ENCODE results near the gene FDX2. TPM values are rescaled to one million over a fixed set of nuclear protein-coding genes. Genes with fewer than 3 reads are reported as not detected.

FDX2 gene
- total RNA-seq, 1 donor from 2014 or later, result 7.4 TPM

GRCh38 chr19:10277795-10278589 lies 37.8 kb downstream of the FDX2 start:
- Mint-ChIP-seq H3K9me3 (no peaks in the 10 kb centered on the region), H3K4me1 (peaks cover 2% of the 10 kb centered on the region), H3K27me3 (ENCODE audit: insufficient read depth, low read depth) (peaks cover 23% of the 10 kb centered on the region), H3K27ac (no peak overlapping the region), H3K4me3 (no peak overlapping the region), H3K36me3 (no peaks in the 10 kb centered on the region)
- no peaks in the 10 kb centered on the region for H3K9me3 ChIP-seq (ENCODE audit: low read depth)
- DNase-seq (ENCODE audit: low spot score), result no peak
- no peak overlapping the region for H3K4me2 ChIP-seq
- no peaks in the 10 kb centered on the region for H3K79me2 ChIP-seq (ENCODE audit: low read depth)
- no peak overlapping the region for H3K9ac ChIP-seq
- no peak for TF ChIP-seq EZH2phosphoT487 (IDR thresholded peaks at IDR 0.05)
- no peak for TF ChIP-seq EZH2 (IDR thresholded peaks at IDR 0.05)
- no peak for TF ChIP-seq CTCF (IDR thresholded peaks at IDR 0.05)
- no peaks in the 10 kb centered on the region for H3K36me3 ChIP-seq
- H4K20me1 ChIP-seq (ENCODE audit: low read depth), result no peaks in the 10 kb centered on the region
- H3F3A ChIP-seq (ENCODE audit: low read depth), result no peaks in the 10 kb centered on the region
- H3K27ac ChIP-seq, result no peak overlapping the region
- H2AFZ ChIP-seq (replicated peaks), result no peak overlapping the region
- peaks cover 11% of the 10 kb centered on the region for H3K27me3 ChIP-seq
- no peak overlapping the region for H3K4me3 ChIP-seq
- no peaks in the 10 kb centered on the region for H3K4me1 ChIP-seq

GRCh38 chr19:10274589-10274988 lies 41.2 kb downstream of the FDX2 start:
- Histone ChIP-seq H3K9ac (no peak overlapping the region), H4K20me1 (ENCODE audit: low read depth) (no peaks in the 10 kb centered on the region), H3K4me2 (no peak overlapping the region), H3K9me3 (ENCODE audit: low read depth) (no peaks in the 10 kb centered on the region), H2AFZ (replicated peaks) (no peak overlapping the region), H3K36me3 (no peaks in the 10 kb centered on the region), H3K4me3 (no peak overlapping the region), H3K79me2 (ENCODE audit: low read depth) (no peaks in the 10 kb centered on the region), H3K27me3 (peaks cover 45% of the 10 kb centered on the region), H3K4me1 (no peaks in the 10 kb centered on the region), H3F3A (ENCODE audit: low read depth) (peaks cover 18% of the 10 kb centered on the region), H3K27ac (no peak overlapping the region)
- Mint-ChIP-seq H3K36me3 (no peaks in the 10 kb centered on the region), H3K4me3 (no peak overlapping the region), H3K4me1 (peaks cover 2% of the 10 kb centered on the region), H3K27ac (no peak overlapping the region), H3K9me3 (no peaks in the 10 kb centered on the region), H3K27me3 (ENCODE audit: insufficient read depth, low read depth) (peaks cover 35% of the 10 kb centered on the region)
- no peak for TF ChIP-seq EZH2phosphoT487 (IDR thresholded peaks at IDR 0.05)
- TF ChIP-seq EZH2 (IDR thresholded peaks at IDR 0.05), result no peak
- TF ChIP-seq CTCF (IDR thresholded peaks at IDR 0.05), result no peak
- DNase-seq (ENCODE audit: low spot score), result no peak

- Histone ChIP-seq H3K9me3 (ENCODE audit: low read depth) (no peaks in the 10 kb centered on the region), H3K27me3 (peaks cover 61% of the 10 kb centered on the region), H3K27ac (no peak overlapping the region), H3K36me3 (no peaks in the 10 kb centered on the region), H3K4me2 (no peak overlapping the region), H2AFZ (replicated peaks) (no peak overlapping the region), H3F3A (ENCODE audit: low read depth) (peaks cover 18% of the 10 kb centered on the region), H3K79me2 (ENCODE audit: low read depth) (no peaks in the 10 kb centered on the region), H3K4me3 (no peak overlapping the region), H3K9ac (no peak overlapping the region), H4K20me1 (ENCODE audit: low read depth) (no peaks in the 10 kb centered on the region), H3K4me1 (no peaks in the 10 kb centered on the region)
- TF ChIP-seq CTCF (IDR thresholded peaks at IDR 0.05) (no peak), EZH2 (IDR thresholded peaks at IDR 0.05) (no peak), EZH2phosphoT487 (IDR thresholded peaks at IDR 0.05) (no peak)
- no peak for DNase-seq (ENCODE audit: low spot score)
- Mint-ChIP-seq H3K4me3 (peak overlapping the region; percentile 35), H3K9me3 (no peaks in the 10 kb centered on the region), H3K4me1 (no peaks in the 10 kb centered on the region), H3K27me3 (ENCODE audit: insufficient read depth, low read depth) (peaks cover 34% of the 10 kb centered on the region), H3K36me3 (no peaks in the 10 kb centered on the region), H3K27ac (no peak overlapping the region)
Observed at GRCh38 chr19:10271543-10272086, 44.2 kb downstream of the FDX2 start.
